T-helper 2 cell treated with Interferon-gamma antibody and Interleukin-4, amounts not matched to agents 5 μg/mL and 100 μg/mL, for 36 hours (primary cell): ENCODE data around the gene RHOA.
"Not testable (repeated sequence)": the region's sequence is repeated elsewhere in the genome, so short reads cannot be mapped to it uniquely, and the experiment has no call there.

Experiments used
- DNase-seq: peaks from one replicate; pipeline ENCODE4 v3.0.0; 2021; ENCODE audit warnings: low spot score
- H3K27ac Mint-ChIP-seq: one replicate; pipeline ENCODE4 v1.8.0; 2021; ENCODE audit warnings: mild to moderate bottlenecking, mixed read lengths
- H3K27me3 Mint-ChIP-seq: one replicate; pipeline ENCODE4 v1.8.0; 2021; ENCODE audit warnings: low read depth, mixed read lengths
- H3K36me3 Mint-ChIP-seq: one replicate; pipeline ENCODE4 v1.8.0; 2021; ENCODE audit warnings: low read depth, mixed read lengths
- H3K4me1 Mint-ChIP-seq: one replicate; pipeline ENCODE4 v1.8.0; 2021; ENCODE audit warnings: low read depth, mixed read lengths
- H3K4me3 Mint-ChIP-seq: one replicate; pipeline ENCODE4 v1.8.0; 2022; ENCODE audit warnings: mild to moderate bottlenecking, moderate library complexity, mixed read lengths
- H3K9me3 Mint-ChIP-seq: one replicate; pipeline ENCODE4 v1.8.0; 2021; ENCODE audit warnings: mixed read lengths

The RHOA gene

DNA sequence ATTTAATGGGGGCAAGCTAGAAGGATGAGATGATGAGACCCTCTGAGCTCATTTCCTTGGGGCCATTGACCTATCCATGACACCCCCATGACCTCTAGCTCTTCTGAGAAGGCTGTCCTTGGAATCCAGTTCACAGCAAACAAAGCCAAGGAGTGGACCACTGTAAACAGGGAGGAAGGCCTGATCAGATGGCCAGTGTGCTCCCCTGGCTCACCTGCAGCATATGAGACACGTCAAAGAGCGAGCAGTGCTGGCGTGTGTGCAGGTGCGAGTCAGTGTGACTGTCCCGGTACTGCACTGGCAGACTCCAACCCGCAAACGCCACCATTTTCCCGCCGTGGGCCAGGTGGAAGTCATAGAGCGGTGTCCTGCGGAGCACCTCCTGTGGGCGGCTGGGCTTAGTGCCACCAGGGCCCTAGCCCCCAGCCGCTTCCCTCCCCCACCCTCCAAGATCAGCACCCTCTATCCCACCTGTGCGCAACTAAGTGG is 10.2 kb upstream of the RHOA start:
- H3K4me1 Mint-ChIP-seq = peaks cover 25% of the 10 kb centered on the region
- no peak for DNase-seq
- no peaks in the 10 kb centered on the region for H3K9me3 Mint-ChIP-seq
- no peaks in the 10 kb centered on the region for H3K27me3 Mint-ChIP-seq
- peaks cover 27% of the 10 kb centered on the region for H3K36me3 Mint-ChIP-seq
- no peak overlapping the region for H3K4me3 Mint-ChIP-seq
- H3K27ac Mint-ChIP-seq = no peak overlapping the region

DNA sequence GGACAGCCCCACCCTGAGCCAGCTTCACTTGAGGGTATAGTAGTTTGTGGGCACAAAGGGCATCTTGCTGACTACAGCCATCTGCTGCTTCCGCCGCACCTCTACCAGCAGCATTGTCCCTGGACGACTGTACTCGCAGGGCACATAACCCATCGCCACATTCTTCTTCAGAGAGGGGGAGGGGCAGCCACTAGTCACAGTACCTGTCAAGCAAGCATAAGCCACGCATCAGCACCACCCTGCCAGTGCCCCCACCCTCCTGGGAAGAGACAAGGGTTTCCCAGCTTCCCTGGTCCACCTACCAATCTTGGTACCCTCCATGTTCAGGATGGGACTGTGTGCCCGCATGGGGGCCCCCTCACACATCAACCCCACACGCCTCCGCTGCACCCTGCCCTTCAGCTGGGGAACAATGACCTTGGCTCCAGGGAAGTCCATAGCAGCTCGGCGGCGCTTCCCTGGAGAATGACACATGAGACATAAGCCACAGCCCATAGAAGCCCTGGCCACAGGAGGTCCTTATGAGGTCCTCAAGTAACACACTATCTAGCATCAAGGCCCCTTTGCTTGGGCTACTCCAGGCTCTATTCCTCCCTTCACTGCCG is 5.8 kb upstream of the RHOA start:
- Mint-ChIP-seq H3K4me3 (peak overlapping the region; percentile 33), H3K27me3 (no peaks in the 10 kb centered on the region)

GRCh38 chr3:49416867-49417266 is 5.1 kb upstream of the RHOA start:
- H3K9me3 Mint-ChIP-seq = no peaks in the 10 kb centered on the region

More for the DNA sequence above, 5.8 kb upstream of the RHOA start:
- DNase-seq = no peak
- Mint-ChIP-seq H3K36me3 (peaks cover 50% of the 10 kb centered on the region), H3K4me1 (peaks cover 46% of the 10 kb centered on the region), H3K27ac (peak overlapping the region; percentile 67), H3K9me3 (no peaks in the 10 kb centered on the region)

DNA sequence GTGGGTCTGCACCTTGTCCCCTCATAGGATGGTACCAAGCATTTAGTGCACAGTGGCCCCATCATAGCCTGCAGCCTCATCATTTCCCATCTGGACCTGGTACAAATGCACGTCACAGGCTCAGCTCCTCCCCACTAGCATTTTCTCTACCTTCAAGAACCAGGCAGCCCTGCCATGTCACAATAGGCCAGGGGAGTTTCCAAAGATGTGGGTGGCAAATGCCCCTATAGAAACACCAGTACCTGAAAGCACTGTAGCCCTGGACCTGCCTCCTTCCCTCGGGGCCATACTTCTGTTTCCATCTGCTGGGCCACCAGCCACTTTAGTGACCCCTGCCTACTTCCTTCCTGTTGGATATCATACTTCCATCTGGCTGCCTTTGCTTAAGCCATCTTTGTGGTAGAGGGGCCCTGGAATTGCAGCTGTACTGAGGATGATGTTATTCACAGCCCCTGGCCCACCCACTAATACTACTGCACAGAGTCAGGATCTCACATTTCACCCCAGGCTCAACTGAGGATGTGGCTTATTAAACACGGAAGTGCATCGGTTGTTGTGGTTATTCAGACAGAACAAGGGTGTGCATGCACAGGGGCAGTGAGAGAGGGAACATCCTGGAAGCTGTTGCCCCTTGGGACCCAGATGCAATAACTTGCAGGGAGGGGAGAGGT is 4.3 kb upstream of the RHOA start:
- H3K27ac Mint-ChIP-seq = peak overlapping the region; percentile 96
- no peaks in the 10 kb centered on the region for H3K27me3 Mint-ChIP-seq
- DNase-seq = peak; percentile 72

More at GRCh38 chr3:49416867-49417266, 5.1 kb upstream of the RHOA start:
- no peak for DNase-seq
- no peaks in the 10 kb centered on the region for H3K27me3 Mint-ChIP-seq
- peaks cover 50% of the 10 kb centered on the region for H3K36me3 Mint-ChIP-seq
- peaks cover 46% of the 10 kb centered on the region for H3K4me1 Mint-ChIP-seq
- peak overlapping the region; percentile 96 for H3K27ac Mint-ChIP-seq
- peak overlapping the region; percentile 79 for H3K4me3 Mint-ChIP-seq

GRCh38 chr3:49414753-49415152 is 3.0 kb upstream of the RHOA start:
- H3K36me3 Mint-ChIP-seq = peaks cover 53% of the 10 kb centered on the region
- no peaks in the 10 kb centered on the region for H3K27me3 Mint-ChIP-seq
- peaks cover 51% of the 10 kb centered on the region for H3K4me1 Mint-ChIP-seq
- DNase-seq = no peak
- peak overlapping the region; percentile 41 for H3K4me3 Mint-ChIP-seq
- peak overlapping the region; percentile 96 for H3K27ac Mint-ChIP-seq
- H3K9me3 Mint-ChIP-seq = no peaks in the 10 kb centered on the region

More for the DNA sequence above, 4.3 kb upstream of the RHOA start:
- H3K4me3 Mint-ChIP-seq = peak overlapping the region; percentile 79
- H3K9me3 Mint-ChIP-seq = no peaks in the 10 kb centered on the region
- peaks cover 51% of the 10 kb centered on the region for H3K36me3 Mint-ChIP-seq
- peaks cover 45% of the 10 kb centered on the region for H3K4me1 Mint-ChIP-seq

DNA sequence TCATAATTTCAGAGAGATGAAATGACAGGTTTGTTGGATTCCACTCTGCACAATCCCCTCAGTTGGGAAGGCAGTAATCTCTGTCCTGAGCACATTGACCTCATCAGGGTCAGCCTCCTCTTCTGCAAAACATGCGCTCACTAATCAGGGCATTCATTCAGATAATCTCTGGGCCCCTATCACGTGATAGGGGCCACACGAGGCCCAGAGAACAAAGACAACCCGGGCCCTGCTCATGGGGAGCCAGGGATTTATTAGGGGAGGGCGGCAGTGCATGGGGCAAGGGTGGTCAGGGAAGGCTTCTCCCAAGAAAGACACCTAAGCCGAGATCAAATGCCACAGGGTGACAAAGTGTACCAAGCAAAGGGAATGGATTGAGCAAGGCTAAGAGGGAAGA is 1.6 kb upstream of the RHOA start:
- Mint-ChIP-seq H3K4me3 (peak overlapping the region; percentile 91), H3K36me3 (peaks cover 52% of the 10 kb centered on the region), H3K27ac (peak overlapping the region; percentile 90), H3K27me3 (no peaks in the 10 kb centered on the region), H3K4me1 (peaks cover 53% of the 10 kb centered on the region), H3K9me3 (no peaks in the 10 kb centered on the region)
- no peak for DNase-seq

DNA sequence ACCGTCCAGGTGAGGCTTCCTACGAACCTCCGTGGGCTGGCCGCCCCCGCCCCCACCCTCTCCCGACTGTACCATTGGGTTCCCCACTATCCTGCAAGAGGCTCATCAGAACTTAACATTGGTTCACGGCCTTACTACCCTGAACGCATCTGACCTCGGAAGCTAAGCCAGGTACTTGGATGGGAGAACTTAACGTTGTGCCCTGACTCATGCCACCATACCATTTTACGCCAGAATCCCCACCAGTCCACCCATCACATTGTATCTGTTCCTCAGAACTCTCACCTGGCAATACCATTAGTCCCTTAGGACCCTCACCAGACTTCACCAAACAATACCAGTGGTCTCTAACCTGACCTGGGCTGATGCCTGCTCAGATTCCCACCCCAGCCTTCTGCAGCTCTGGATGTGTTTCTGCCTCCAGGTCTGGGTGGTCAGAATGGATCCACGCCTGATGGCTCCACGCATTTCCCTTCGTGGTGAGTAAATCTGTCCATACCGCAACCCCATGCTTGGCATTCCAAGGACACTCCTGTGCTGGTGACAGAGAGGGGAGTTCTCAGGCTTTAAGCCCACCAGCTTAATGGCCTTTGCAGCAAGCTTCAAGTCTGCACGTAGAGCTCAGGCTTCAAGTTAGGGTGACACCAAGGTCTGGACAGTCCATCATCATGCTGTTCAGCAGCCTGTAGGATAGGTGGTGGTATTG is 1.0 kb upstream of the RHOA start:
- H3K4me1 Mint-ChIP-seq = peaks cover 52% of the 10 kb centered on the region
- peaks cover 51% of the 10 kb centered on the region for H3K36me3 Mint-ChIP-seq
- peak overlapping the region; percentile 90 for H3K27ac Mint-ChIP-seq

GRCh38 chr3:49411535-49411967 is 225 bp downstream of the RHOA start:
- Mint-ChIP-seq H3K4me1 (peaks cover 48% of the 10 kb centered on the region), H3K9me3 (no peaks in the 10 kb centered on the region), H3K27ac (peak overlapping the region; percentile 90), H3K36me3 (peaks cover 51% of the 10 kb centered on the region), H3K4me3 (peak overlapping the region; percentile 94), H3K27me3 (no peaks in the 10 kb centered on the region)
- DNase-seq = peak; percentile 70

More for the DNA sequence above, 1.0 kb upstream of the RHOA start:
- Mint-ChIP-seq H3K9me3 (no peaks in the 10 kb centered on the region), H3K4me3 (peak overlapping the region; percentile 91), H3K27me3 (no peaks in the 10 kb centered on the region)
- DNase-seq = no peak

DNA sequence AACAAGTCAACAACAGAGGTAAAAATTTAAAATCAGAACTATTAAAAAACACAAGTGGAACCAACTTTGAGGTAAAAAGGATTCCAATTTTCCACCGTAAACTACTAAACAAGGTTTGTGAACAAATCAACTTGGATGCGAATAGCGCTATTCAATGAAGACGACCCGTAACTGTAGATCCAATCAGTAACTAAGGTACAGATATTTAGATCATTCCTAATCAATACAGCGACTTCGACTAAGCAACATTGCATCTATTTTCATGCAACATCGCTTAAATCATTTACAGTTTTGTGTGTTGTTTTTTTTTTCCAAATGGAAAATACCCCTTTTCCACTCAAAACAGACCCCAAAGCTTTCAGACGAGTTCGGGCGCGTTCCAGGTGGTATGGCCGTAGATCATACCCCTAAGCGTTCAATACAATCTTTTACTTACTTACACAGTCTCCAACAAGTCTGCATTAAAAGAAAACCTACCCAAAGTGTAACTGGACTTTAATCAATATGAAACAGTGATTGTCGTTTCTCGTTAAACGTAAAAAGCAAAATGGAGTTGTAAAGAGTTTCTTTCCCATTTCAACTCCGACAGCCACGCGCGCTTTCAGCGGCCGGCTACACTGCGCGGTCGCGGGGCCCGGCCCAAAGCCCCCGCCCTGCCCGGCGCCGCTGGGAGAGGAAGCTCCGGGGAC is 786 bp downstream of the RHOA start:
- DNase-seq = no peak
- no peaks in the 10 kb centered on the region for H3K27me3 Mint-ChIP-seq
- H3K27ac Mint-ChIP-seq = peak overlapping the region; percentile 88
- no peaks in the 10 kb centered on the region for H3K9me3 Mint-ChIP-seq
- peaks cover 47% of the 10 kb centered on the region for H3K4me1 Mint-ChIP-seq
- peaks cover 48% of the 10 kb centered on the region for H3K36me3 Mint-ChIP-seq
- peak overlapping the region; percentile 94 for H3K4me3 Mint-ChIP-seq

DNA sequence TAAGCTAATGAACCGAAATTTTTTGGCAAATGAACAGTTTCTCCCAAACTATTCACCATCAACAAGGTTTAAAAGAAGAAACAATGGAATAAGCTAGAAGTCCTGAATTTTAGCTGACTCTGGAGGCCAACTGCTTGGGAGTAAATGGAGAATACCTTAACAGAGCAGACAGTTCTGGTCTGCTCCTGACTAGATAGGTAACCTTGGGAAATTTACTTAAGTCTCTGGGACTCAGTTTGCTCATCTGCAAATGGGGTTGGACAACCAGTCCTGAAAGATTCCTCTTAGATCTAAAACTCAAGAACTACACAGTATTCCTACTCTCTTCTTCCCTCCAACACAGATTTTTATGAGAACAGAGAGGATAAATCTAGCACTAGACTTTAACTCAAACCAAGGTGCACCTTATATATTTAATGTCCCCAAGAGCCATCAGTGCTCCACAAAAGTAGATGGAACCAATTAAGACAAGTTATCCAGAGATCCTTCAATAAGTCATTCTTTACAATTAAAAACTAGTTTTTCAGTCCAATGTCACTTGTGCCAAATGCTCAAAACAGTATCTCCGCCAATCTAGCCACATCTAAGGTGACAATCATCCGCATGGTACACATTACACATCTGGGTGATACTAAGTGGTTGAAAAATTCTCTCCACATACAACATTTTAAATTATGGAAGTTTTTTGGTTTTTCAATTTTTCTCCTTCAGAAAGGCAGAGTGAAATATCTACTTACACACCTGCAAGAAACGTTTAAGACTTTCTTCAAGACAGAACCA is 1.5 kb downstream of the RHOA start:
- peak overlapping the region; percentile 94 for H3K4me3 Mint-ChIP-seq
- no peaks in the 10 kb centered on the region for H3K9me3 Mint-ChIP-seq
- peaks cover 44% of the 10 kb centered on the region for H3K4me1 Mint-ChIP-seq
- DNase-seq = no peak
- H3K36me3 Mint-ChIP-seq = peaks cover 47% of the 10 kb centered on the region
- H3K27me3 Mint-ChIP-seq = no peaks in the 10 kb centered on the region
- peak overlapping the region; percentile 88 for H3K27ac Mint-ChIP-seq

- H3K27me3 Mint-ChIP-seq = no peaks in the 10 kb centered on the region
- H3K4me3 Mint-ChIP-seq = no peak overlapping the region
- H3K27ac Mint-ChIP-seq = no peak overlapping the region
- H3K4me1 Mint-ChIP-seq = peaks cover 34% of the 10 kb centered on the region
- no peaks in the 10 kb centered on the region for H3K9me3 Mint-ChIP-seq
- peaks cover 35% of the 10 kb centered on the region for H3K36me3 Mint-ChIP-seq
- DNase-seq = no peak
These were observed 4.9 kb downstream of the RHOA start for GRCh38 chr3:49406571-49407565.

DNA sequence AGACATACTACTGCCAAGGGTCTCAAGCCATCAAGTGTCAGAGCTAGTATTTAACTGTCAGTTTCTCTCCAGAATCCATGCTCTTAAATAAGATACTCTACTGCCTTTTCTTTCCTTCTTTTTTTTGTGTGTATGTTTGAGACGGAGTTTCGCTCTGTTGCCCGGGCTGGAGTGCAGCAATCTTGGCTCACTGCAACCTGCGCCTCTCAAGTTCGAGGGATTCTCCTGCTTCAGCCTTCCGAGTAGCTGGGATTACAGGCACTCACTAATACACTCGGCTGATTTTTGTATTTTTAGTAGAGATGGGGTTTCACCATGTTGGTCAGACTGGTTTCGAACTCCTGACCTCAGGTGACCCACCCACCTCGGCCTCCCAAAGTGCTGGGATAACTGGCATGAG is 6.2 kb downstream of the RHOA start:
- H3K4me1 Mint-ChIP-seq = peaks cover 36% of the 10 kb centered on the region
- H3K36me3 Mint-ChIP-seq = peaks cover 38% of the 10 kb centered on the region
- H3K27ac Mint-ChIP-seq, DNase-seq, H3K9me3 Mint-ChIP-seq, H3K27me3 Mint-ChIP-seq, H3K4me3 Mint-ChIP-seq: not testable (repeated sequence)
